Upper lobe of left lung (tissue), 6 donors: ENCODE results near the gene DNAJC1. TPM values are rescaled to one million over a fixed set of nuclear protein-coding genes. Genes with fewer than 3 reads are reported as not detected.

Source experiments
- ATAC-seq, 2 donors: fragments of 200-7000 bp; cut with Tn5 transposase; one replicate each; pipeline ENCODE4 v1.9.1; 2022; ENCODE audit warnings: mild to moderate bottlenecking in 2 of 2, moderate library complexity in 2 of 2; ENCODE audit not compliant: low FRiP score in 2 of 2
- DNase-seq, 2 donors: peaks; one replicate each; pipeline ENCODE4 v3.0.0-alpha.2; 2019 to 2020
- H3K27ac ChIP-seq, 4 donors: fragments of 200-600 bp; sonication (generic); one replicate each; pipeline ENCODE4 v1.5.1; 2016 to 2019
- H3K27me3 ChIP-seq, 4 donors: fragments of 200-600 bp; sonication (generic); one replicate each; pipeline ENCODE4 v1.5.1; 2017 to 2019
- H3K36me3 ChIP-seq, 4 donors: fragments of 200-600 bp; sonication (generic); one replicate each; pipeline ENCODE4 v1.5.1; 2016 to 2019
- H3K4me1 ChIP-seq, 4 donors: fragments of 200-600 bp; sonication (generic); one replicate each; pipeline ENCODE4 v1.5.1; 2018 to 2019
- H3K4me3 ChIP-seq, 4 donors: fragments of 200-600 bp; sonication (generic); one replicate each; pipeline ENCODE4 v1.5.1; 2017 to 2019; ENCODE audit warnings: mild to moderate bottlenecking in 2 of 4, moderate library complexity in 1 of 4
- H3K9me3 ChIP-seq, 4 donors: fragments of 200-600 bp; sonication (generic); one replicate each; pipeline ENCODE4 v1.5.1; 2018 to 2019
- CTCF ChIP-seq, 6 experiments: fragments of 450-650 bp in 4 of 6; fragments of 200-600 bp in 2 of 6; sonication (generic) in 2 of 6; IDR thresholded peaks; one replicate each; pipeline ENCODE4 v1.5.1; 2016 to 2019; ENCODE audit warnings: antibody characterized with exemption in 6 of 6
- EP300 ChIP-seq, 4 donors: sonication (generic); formaldehyde crosslinking; IDR thresholded peaks; one replicate each; pipeline ENCODE4 v1.5.1; 2017; ENCODE audit warnings: antibody characterized with exemption in 4 of 4, control low read depth in 2 of 4
- POLR2A ChIP-seq, 4 donors: fragments of 450-650 bp; IDR thresholded peaks; one replicate each; pipeline ENCODE4 v1.5.1; 2016 to 2017; ENCODE audit warnings: antibody characterized with exemption in 4 of 4, mild to moderate bottlenecking in 2 of 4
- POLR2AphosphoS5 ChIP-seq, 2 donors: sonication (generic); formaldehyde crosslinking; IDR thresholded peaks; one replicate each; pipeline ENCODE4 v1.5.1; 2017; ENCODE audit warnings: antibody characterized with exemption in 2 of 2
- WGBS, 2 donors: methylation state at CpG; one replicate each; pipeline ENCODE4 v1.1.5; 2017 to 2018; 5-methylcytosine and 5-hydroxymethylcytosine counted together
- total RNA-seq, 6 donors: library from RNA; depleted of rRNA in 4 of 6; stranded (reverse); fragments of >200 nt in 4 of 6; gene quantifications; one replicate each; pipeline versions ENCODE4 v1.1.0 to v1.2.1, GENCODE V29; 2016 to 2021
- donor health status: DM: no; HTN: no; CAD: no; lungs with moderate emphysema.
- donor health status: DM: no; HTN: yes; CAD: no; lungs with severe emphysema.

DNAJC1 gene
- total RNA-seq, 6 donors from 2014 or later, result 30.8 to 106 (median 74.1) TPM

- H3K9me3 ChIP-seq, result no peaks in the 10 kb centered on the region
- no peak overlapping the region for H3K27ac ChIP-seq
- no peaks in the 10 kb centered on the region for H3K36me3 ChIP-seq
- TF ChIP-seq POLR2AphosphoS5 (IDR thresholded peaks at IDR 0.05) (no peak), CTCF (IDR thresholded peaks at IDR 0.05) (no peak), EP300 (IDR thresholded peaks at IDR 0.05) (no peak), POLR2A (IDR thresholded peaks at IDR 0.05) (no peak)
- ATAC-seq (no peak), DNase-seq (no peak)
- no peak overlapping the region for H3K4me3 ChIP-seq
- H3K4me1 ChIP-seq, result no peaks in the 10 kb centered on the region
- WGBS, 2 donors, result 93 to 94% methylated on average over 2 of the region's 2 CpGs
- H3K27me3 ChIP-seq, result no peaks in the 10 kb centered on the region
These were observed 188.7 kb downstream of the DNAJC1 start for GRCh38 chr10:21814866-21815265.

- H3K4me1 ChIP-seq, result no peaks in the 10 kb centered on the region
- DNase-seq (no peak), ATAC-seq (no peak)
- WGBS, 2 donors, result 58 to 61% methylated on average over 2 of the region's 2 CpGs
- no peaks in the 10 kb centered on the region for H3K9me3 ChIP-seq
- no peaks in the 10 kb centered on the region for H3K36me3 ChIP-seq
- no peaks in the 10 kb centered on the region for H3K27me3 ChIP-seq
- TF ChIP-seq CTCF (IDR thresholded peaks at IDR 0.05) (no peak), POLR2AphosphoS5 (IDR thresholded peaks at IDR 0.05) (no peak), POLR2A (IDR thresholded peaks at IDR 0.05) (no peak), EP300 (IDR thresholded peaks at IDR 0.05) (no peak)
- no peak overlapping the region for H3K4me3 ChIP-seq
- H3K27ac ChIP-seq, result no peak overlapping the region
These were observed 189.6 kb downstream of the DNAJC1 start for GRCh38 chr10:21813946-21814345.

GRCh38 chr10:21811245-21811585 is 192.3 kb downstream of the DNAJC1 start:
- TF ChIP-seq EP300 (IDR thresholded peaks at IDR 0.05) (no peak), CTCF (IDR thresholded peaks at IDR 0.05) (no peak)
- no peaks in the 10 kb centered on the region for H3K36me3 ChIP-seq
- no peaks in the 10 kb centered on the region for H3K4me1 ChIP-seq
- no peak overlapping the region for H3K27ac ChIP-seq
- H3K4me3 ChIP-seq, result no peak overlapping the region
- H3K9me3 ChIP-seq, result no peaks in the 10 kb centered on the region
- WGBS, 2 donors, result 74 to 88% methylated on average over 2 of the region's 2 CpGs
- ATAC-seq (no peak), DNase-seq (no peak)
- H3K27me3 ChIP-seq, result no peaks in the 10 kb centered on the region

GRCh38 chr10:21810582-21811244 is 192.8 kb downstream of the DNAJC1 start:
- DNase-seq, result no peak
- 92 to 96% methylated on average over 7 of the region's 7 CpGs for WGBS, 2 donors
- Histone ChIP-seq H3K9me3 (no peaks in the 10 kb centered on the region), H3K4me3 (no peak overlapping the region), H3K27me3 (no peaks in the 10 kb centered on the region), H3K36me3 (no peaks in the 10 kb centered on the region), H3K27ac (no peak overlapping the region), H3K4me1 (no peaks in the 10 kb centered on the region)
- no peak for ATAC-seq
- TF ChIP-seq POLR2A (IDR thresholded peaks at IDR 0.05), result no peak
- TF ChIP-seq POLR2AphosphoS5 (IDR thresholded peaks at IDR 0.05), result no peak
- no peak for TF ChIP-seq EP300 (IDR thresholded peaks at IDR 0.05)
- no peak for TF ChIP-seq CTCF (IDR thresholded peaks at IDR 0.05)

GRCh38 chr10:21808550-21808949 is 195.0 kb downstream of the DNAJC1 start:
- Histone ChIP-seq H3K9me3 (no peaks in the 10 kb centered on the region), H3K4me1 (no peaks in the 10 kb centered on the region), H3K27ac (no peak overlapping the region), H3K27me3 (no peaks in the 10 kb centered on the region), H3K36me3 (no peaks in the 10 kb centered on the region), H3K4me3 (no peak overlapping the region)
- WGBS, 2 donors, result 94 to 100% methylated on average over 3 of the region's 3 CpGs
- TF ChIP-seq POLR2A (IDR thresholded peaks at IDR 0.05) (no peak), POLR2AphosphoS5 (IDR thresholded peaks at IDR 0.05) (no peak), CTCF (IDR thresholded peaks at IDR 0.05) (no peak), EP300 (IDR thresholded peaks at IDR 0.05) (no peak)
- no peak for ATAC-seq
- no peak for DNase-seq
